Pancreas (tissue), 10 donors: ENCODE results near the gene CPNE7. TPM values are rescaled to one million over a fixed set of nuclear protein-coding genes. Genes with fewer than 3 reads are reported as not detected.

ENCODE experiments used
- ATAC-seq, 4 donors: fragments of 200-7000 bp; cut with Tn5 transposase; one replicate each; pipeline versions ENCODE4 v1.8.0 to v1.9.1; 2020; ENCODE audit warnings: mild to moderate bottlenecking in 4 of 4, moderate library complexity in 4 of 4
- DNase-seq, 6 donors: peaks; one replicate each; pipeline ENCODE4 v3.0.0-alpha.2; 2020
- FAIRE-seq: peaks from 2 replicates; lab custom pipeline; 2012; peaks lifted over from hg19 to GRCh38; lab: Jason Lieb, UNC
- H3K27ac ChIP-seq, 4 donors: fragments of 200-600 bp; sonication (generic); 1 replicate in 3 of 4; 2 replicates in 1 of 4; pipeline versions ENCODE4 v1.5.0 to v1.8.0; 2020
- H3K27me3 ChIP-seq, 4 donors: fragments of 200-600 bp; one replicate each; pipeline ENCODE4 v1.8.0; 2021
- H3K36me3 ChIP-seq, 3 donors: fragments of 200-600 bp; sonication (generic) in 1 of 3; one replicate each; pipeline versions ENCODE4 v1.5.0 to v1.8.0; 2020 to 2021
- H3K4me1 ChIP-seq, 3 donors: fragments of 200-600 bp; one replicate each; pipeline ENCODE4 v1.8.0; 2021
- H3K4me3 ChIP-seq, 4 donors: fragments of 200-600 bp; sonication (generic) in 2 of 4; one replicate each; pipeline versions ENCODE4 v1.5.0 to v1.8.0; 2020 to 2021
- H3K9me3 ChIP-seq, 4 donors: fragments of 200-600 bp; one replicate each; pipeline ENCODE4 v1.8.0; 2021
- CTCF ChIP-seq, 4 donors: fragments of 200-600 bp; sonication (generic) in 3 of 4; IDR thresholded peaks; one replicate each; pipeline versions ENCODE4 v1.5.0 to v1.8.0; 2021; ENCODE audit warnings: antibody characterized with exemption in 4 of 4
- whole genome bisulfite sequencing, 2 donors: extraction: QIAGEN DNeasy Blood & Tissue Kit; methylation state at CpG; one replicate each; pipeline ENCODE4 v1.1.7; 2013; 5-methylcytosine and 5-hydroxymethylcytosine counted together
- intact Hi-C, 3 donors: fragments of 100-400 bp; cut with DNase I; formaldehyde crosslinking; loops; one replicate each; pipeline versions ENCODE4 v1.11.1 to v1.14.2; 2022
- polyA plus RNA-seq, 2 donors: library from polyadenylated mRNA; stranded (reverse); fragments of 200-250 nt; gene quantifications; one replicate each; pipeline ENCODE4 v1.2.3, GENCODE V29; 2013
- total RNA-seq, 6 donors: library from RNA; stranded (reverse); fragmentation: NEBNext Ultra II Directional in 4 of 6; extraction: Animal tissue kit (Norgen Biotek cat#: 25700) in 4 of 6; gene quantifications; one replicate each; pipeline versions ENCODE4 v1.2.1 to v1.2.4, GENCODE V29; 2021 to 2023
- donor health status: healthy with polysubstance abuse.
- donor health status: DM: no; HTN: no; CAD: no; lungs with moderate emphysema.
- donor health status: DM: no; HTN: no; CAD: no.
- donor health status: control.
- donor health status: control.
- donor health status: Bipolar disorder and iron deficiency.
- donor health status: DM: yes; HTN: yes; CAD: no.
- donor health status: DM: no; HTN: no; CAD: no.
- donor health status: DM: no; HTN: no; CAD: no.
- donor health status: DM: yes; HTN: yes; CAD: no.

The CPNE7 gene
- total and polyA plus RNA-seq, 8 donors, result 0.12 to 4.5 (median 1.0) TPM

- no peak for TF ChIP-seq CTCF (IDR thresholded peaks at IDR 0.05)
- intact Hi-C loops, result no loop called here
- Histone ChIP-seq H3K9me3 (no peaks in the 10 kb centered on the region), H3K4me1 (no peaks in the 10 kb centered on the region), H3K36me3 (peaks cover 0 to 27% (median 0%) of the 10 kb centered on the region in 3 donors), H3K27me3 (no peaks in the 10 kb centered on the region), H3K27ac (no peak overlapping the region), H3K4me3 (no peak overlapping the region)
- WGBS, 2 donors, result 95 to 97% methylated on average over 20 of the region's 20 CpGs
- FAIRE-seq, result no peak
- no peak for ATAC-seq
- DNase-seq, result no peak
Measured at GRCh38 chr16:89547860-89548259, 27.7 kb upstream of the CPNE7 start.

- 91% methylated on average over 28 of the region's 28 CpGs for WGBS, 2 donors
- DNase-seq (no peak), FAIRE-seq (no peak), ATAC-seq (no peak)
- intact Hi-C loops, result no loop called here
- H3K36me3 ChIP-seq, result peaks cover 0 to 27% (median 0%) of the 10 kb centered on the region in 3 donors
- TF ChIP-seq CTCF (IDR thresholded peaks at IDR 0.05), result no peak
- no peak overlapping the region for H3K27ac ChIP-seq
- H3K4me1 ChIP-seq, result no peaks in the 10 kb centered on the region
- no peaks in the 10 kb centered on the region for H3K27me3 ChIP-seq
- H3K4me3 ChIP-seq, result no peak overlapping the region
- H3K9me3 ChIP-seq, result no peaks in the 10 kb centered on the region
Measured at GRCh38 chr16:89548344-89549006, 27.1 kb upstream of the CPNE7 start.

- TF ChIP-seq CTCF (IDR thresholded peaks at IDR 0.05), result no peak
- Histone ChIP-seq H3K27ac (no peak overlapping the region), H3K27me3 (no peaks in the 10 kb centered on the region), H3K36me3 (peaks cover 0 to 27% (median 0%) of the 10 kb centered on the region in 3 donors), H3K9me3 (no peaks in the 10 kb centered on the region), H3K4me1 (no peaks in the 10 kb centered on the region), H3K4me3 (no peak overlapping the region)
- FAIRE-seq, result no peak
- intact Hi-C loops, result no loop called here
- DNase-seq, result no peak
- 91 to 93% methylated on average over 10 of the region's 10 CpGs for WGBS, 2 donors
- ATAC-seq, result no peak
Measured at GRCh38 chr16:89549007-89549700, 26.4 kb upstream of the CPNE7 start.

- intact Hi-C loops, result loop anchor here in 1 of 3 donors (10.0 kb wide), 1 partner anchor 226 kb away; no protein-coding TSS in a partner anchor
- no peaks in the 10 kb centered on the region for H3K27me3 ChIP-seq
- no peak overlapping the region for H3K27ac ChIP-seq
- no peak for TF ChIP-seq CTCF (IDR thresholded peaks at IDR 0.05)
- no peak overlapping the region for H3K4me3 ChIP-seq
- no peak for FAIRE-seq
- H3K36me3 ChIP-seq, result peaks cover 0 to 38% (median 0%) of the 10 kb centered on the region in 3 donors
- H3K4me1 ChIP-seq, result no peaks in the 10 kb centered on the region
- no peak for DNase-seq
- H3K9me3 ChIP-seq, result no peaks in the 10 kb centered on the region
- ATAC-seq, result no peak
- WGBS, 2 donors, result 94 to 95% methylated on average over 21 to 22 of the region's 22 CpGs
Measured at GRCh38 chr16:89550421-89551007, 25.0 kb upstream of the CPNE7 start.
